H1 (cell line): ENCODE measurements around the gene TCEANC. TPM values are rescaled to one million over a fixed set of nuclear protein-coding genes. Genes with fewer than 3 reads are reported as not detected.

ENCODE experiments used
- ASH2L ChIP-seq: fragments of 200-600, 300-600 bp; sonication (generic); IDR thresholded peaks from one replicate; pipeline ENCODE4 v1.7.1; 2017; ENCODE audit warnings: low read length
- CBX8 ChIP-seq: fragments of 300-800, 300-1000 bp; sonication (generic); IDR thresholded peaks from 2 replicates; pipeline ENCODE4 v1.7.1; 2016; ENCODE audit warnings: low read depth, low read length, borderline replicate concordance
- CHD2 ChIP-seq: IDR thresholded peaks from 2 replicates; pipeline ENCODE4 v1.6.1; 2012; ENCODE audit warnings: low read length, improper control_type of control experiment
- CREB1 ChIP-seq: IDR thresholded peaks from 2 replicates; pipeline ENCODE4 v1.6.1; 2012; ENCODE audit warnings: inconsistent platforms
- CTCF ChIP-seq, 3 experiments: IDR thresholded peaks; 1 replicate in 2 of 3; 2 replicates in 1 of 3; pipeline versions ENCODE4 v1.5.1 to v1.6.1; 2011; ENCODE audit warnings: low read length in 3 of 3, mild to moderate bottlenecking in 3 of 3, inconsistent platforms in 2 of 3, low read depth in 1 of 3, moderate library complexity in 1 of 3; ENCODE audit not compliant: insufficient read depth in 1 of 3; ENCODE audit errors: control extremely low read depth in 1 of 3
- GABPA ChIP-seq: IDR thresholded peaks from 2 replicates; pipeline ENCODE4 v1.6.1; 2011; ENCODE audit warnings: mild to moderate bottlenecking, low read length, moderate library complexity, borderline replicate concordance; ENCODE audit not compliant: insufficient read depth
- POU5F1 ChIP-seq: IDR thresholded peaks from 2 replicates; pipeline ENCODE4 v1.6.1; 2011; ENCODE audit warnings: low read depth, mild to moderate bottlenecking, low read length, moderate library complexity
- TBP ChIP-seq: IDR thresholded peaks from 2 replicates; pipeline ENCODE4 v1.6.1; 2011; ENCODE audit warnings: low read depth, low read length, improper control_type of control experiment
- TEAD4 ChIP-seq: IDR thresholded peaks from 2 replicates; pipeline ENCODE4 v1.6.1; 2012; ENCODE audit warnings: low read depth, low read length, inconsistent platforms, mixed read lengths
- YY1 ChIP-seq: IDR thresholded peaks from 2 replicates; pipeline ENCODE4 v1.6.1; 2011; ENCODE audit warnings: low read depth, mild to moderate bottlenecking, low read length
- polyA plus RNA-seq, 7 experiments: library from polyadenylated mRNA; depleted of rRNA in 3 of 7; stranded (reverse) in 5 of 7; unstranded in 2 of 7; fragments of >200 nt in 5 of 7; fragments of 200-250 nt in 2 of 7; gene quantifications; 1 replicate in 5 of 7; 2 replicates in 1 of 7; 4 replicates in 1 of 7; pipeline versions ENCODE4 v1.2.1 to v1.2.3, GENCODE V29; 2011 to 2013; ENCODE audit warnings: missing spikeins in 2 of 7, mixed read lengths in 2 of 7
- total RNA-seq: library from RNA; stranded (reverse); fragmentation: NEBNext Ultra II Directional; extraction: Animal tissue kit (Norgen Biotek cat#: 25700); gene quantifications from 2 replicates; pipeline ENCODE4 v1.2.1, GENCODE V29; 2021
- TF ChIP-seq, protein P1 (sequence below): IDR thresholded peaks from 2 replicates; pipeline ENCODE4 v1.6.1; 2012; ENCODE audit warnings: inconsistent platforms
- TF ChIP-seq, protein P2 (sequence below): IDR thresholded peaks from 2 replicates; pipeline ENCODE4 v1.6.1; 2011; ENCODE audit warnings: low read length, improper control_type of control experiment
- TF ChIP-seq, protein P3 (sequence below): IDR thresholded peaks from 2 replicates; pipeline ENCODE4 v1.6.1; 2012; ENCODE audit warnings: inconsistent platforms

The TCEANC gene
- total and polyA plus RNA-seq, 2 of the 8 experiments (the other 6 are each of a cell fraction or from before 2014, with no cell fraction given), result 0.88 to 2.0 TPM

GRCh38 chrX:13652850-13653693 lies at the start of gene TCEANC (continued):
- TF ChIP-seq, protein P1, sequence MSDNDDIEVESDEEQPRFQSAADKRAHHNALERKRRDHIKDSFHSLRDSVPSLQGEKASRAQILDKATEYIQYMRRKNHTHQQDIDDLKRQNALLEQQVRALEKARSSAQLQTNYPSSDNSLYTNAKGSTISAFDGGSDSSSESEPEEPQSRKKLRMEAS, result peak; percentile 91
- TF ChIP-seq CREB1 (0 out of 2 replicates have a peak, but pooled peaks have one; percentile 7), CBX8 (no peak), GABPA (no peak), TBP (no peak), CHD2 (0 out of 2 replicates have a peak, but pooled peaks have one; percentile 41), ASH2L (peak; percentile 77), POU5F1 (no peak), YY1 (peak; percentile 82; the same call in 1 of the 2 replicates), CTCF (IDR thresholded peaks at IDR 0.05; ENCODE audit: control extremely low read depth in 1 of 3, insufficient read depth in 1 of 3, low read depth in 1 of 3, low read length in 3 of 3) (no peak), TEAD4 (no peak)
- TF ChIP-seq, protein P2, sequence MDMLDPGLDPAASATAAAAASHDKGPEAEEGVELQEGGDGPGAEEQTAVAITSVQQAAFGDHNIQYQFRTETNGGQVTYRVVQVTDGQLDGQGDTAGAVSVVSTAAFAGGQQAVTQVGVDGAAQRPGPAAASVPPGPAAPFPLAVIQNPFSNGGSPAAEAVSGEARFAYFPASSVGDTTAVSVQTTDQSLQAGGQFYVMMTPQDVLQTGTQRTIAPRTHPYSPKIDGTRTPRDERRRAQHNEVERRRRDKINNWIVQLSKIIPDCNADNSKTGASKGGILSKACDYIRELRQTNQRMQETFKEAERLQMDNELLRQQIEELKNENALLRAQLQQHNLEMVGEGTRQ, result peak; percentile 87
- TF ChIP-seq, protein P3, sequence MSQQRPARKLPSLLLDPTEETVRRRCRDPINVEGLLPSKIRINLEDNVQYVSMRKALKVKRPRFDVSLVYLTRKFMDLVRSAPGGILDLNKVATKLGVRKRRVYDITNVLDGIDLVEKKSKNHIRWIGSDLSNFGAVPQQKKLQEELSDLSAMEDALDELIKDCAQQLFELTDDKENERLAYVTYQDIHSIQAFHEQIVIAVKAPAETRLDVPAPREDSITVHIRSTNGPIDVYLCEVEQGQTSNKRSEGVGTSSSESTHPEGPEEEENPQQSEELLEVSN, result peak; percentile 51; the same call in 1 of the 2 replicates
